HepG2 (cell line): ENCODE measurements around the gene CBX6. TPM values are rescaled to one million over a fixed set of nuclear protein-coding genes. Genes with fewer than 3 reads are reported as not detected.
A peak's percentile ranks its signal among the peaks of the same experiment; 100 is the strongest.

Source experiments
- AHR ChIP-seq: IDR thresholded peaks from 2 replicates; pipeline ENCODE4 v1.6.1; 2018; ENCODE audit warnings: missing genetic modification reagents, missing compliant biosample characterization
- ARID4A ChIP-seq: sonication (generic); formaldehyde crosslinking; IDR thresholded peaks from 2 replicates; pipeline ENCODE4 v1.5.0; 2020; ENCODE audit warnings: mild to moderate bottlenecking, missing genetic modification reagents, borderline replicate concordance
- BATF2 ChIP-seq: sonication (generic); formaldehyde crosslinking; IDR thresholded peaks from 2 replicates; pipeline ENCODE4 v1.8.0; 2022; ENCODE audit warnings: mild to moderate bottlenecking, missing genetic modification reagents, moderate library complexity
- FIP1L1 ChIP-seq: fragments of 200-400 bp; formaldehyde crosslinking; IDR thresholded peaks from 2 replicates; pipeline ENCODE4 v1.6.1; 2018; ENCODE audit warnings: low read depth, mild to moderate bottlenecking, low read length, moderate library complexity, borderline replicate concordance; ENCODE audit not compliant: insufficient read depth
- HDAC1 ChIP-seq: sonication (generic); formaldehyde crosslinking; IDR thresholded peaks from 2 replicates; pipeline ENCODE4 v1.5.1; 2020; ENCODE audit warnings: mild to moderate bottlenecking, missing genetic modification reagents
- KLF13 ChIP-seq: sonication (generic); formaldehyde crosslinking; IDR thresholded peaks from 2 replicates; pipeline ENCODE4 v1.4.0; 2020; ENCODE audit warnings: mild to moderate bottlenecking, missing genetic modification reagents
- PATZ1 ChIP-seq: sonication (generic); formaldehyde crosslinking; IDR thresholded peaks from 2 replicates; pipeline ENCODE4 v1.4.0; 2020; ENCODE audit warnings: missing genetic modification reagents
- RBM22 ChIP-seq: fragments of 200-400 bp; formaldehyde crosslinking; optimal IDR thresholded peaks from 2 replicates; pipeline ENCODE3; 2017; ENCODE audit warnings: mild to moderate bottlenecking, low read length, moderate library complexity
- REXO4 ChIP-seq: sonication (generic); formaldehyde crosslinking; IDR thresholded peaks from 2 replicates; pipeline ENCODE4 v1.8.0; 2022; ENCODE audit warnings: missing genetic modification reagents, mild to moderate bottlenecking, borderline replicate concordance
- RXRA ChIP-seq: sonication (generic); formaldehyde crosslinking; IDR thresholded peaks from 2 replicates; pipeline ENCODE4 v1.5.1; 2020; ENCODE audit warnings: missing genetic modification reagents
- SOX13 ChIP-seq, 3 experiments: fragments of 450-650 bp in 1 of 3; sonication (generic) in 1 of 3; formaldehyde crosslinking in 1 of 3; IDR thresholded peaks in 2 of 3; conservative IDR thresholded peaks in 1 of 3; 2 replicates each; pipeline versions ENCODE4 v1.5.0 to v1.6.1; 2016 to 2020; ENCODE audit warnings: antibody characterized with exemption in 1 of 3, mild to moderate bottlenecking in 1 of 3, missing compliant biosample characterization in 1 of 3, missing genetic modification reagents in 1 of 3, moderate library complexity in 1 of 3
- SRSF4 ChIP-seq: fragments of 200-400 bp; formaldehyde crosslinking; IDR thresholded peaks from one replicate; pipeline ENCODE4 v1.6.1; 2018; ENCODE audit warnings: mild to moderate bottlenecking, low read depth, low read length, moderate library complexity; ENCODE audit not compliant: poor library complexity, severe bottlenecking
- TBX2 ChIP-seq: sonication (generic); formaldehyde crosslinking; IDR thresholded peaks from 2 replicates; pipeline ENCODE4 v1.5.0; 2020; ENCODE audit warnings: missing genetic modification reagents, mild to moderate bottlenecking, borderline replicate concordance
- XRCC5 ChIP-seq: fragments of 200-400 bp; formaldehyde crosslinking; optimal IDR thresholded peaks from 2 replicates; pipeline ENCODE3; 2017; ENCODE audit warnings: mild to moderate bottlenecking, low read length
- ZNF441 ChIP-seq: sonication (generic); formaldehyde crosslinking; IDR thresholded peaks from 2 replicates; pipeline ENCODE4 v1.7.0; 2021; ENCODE audit warnings: missing genetic modification reagents, borderline replicate concordance
- ZNF577 ChIP-seq: sonication (generic); formaldehyde crosslinking; IDR thresholded peaks from 2 replicates; pipeline ENCODE4 v1.4.0; 2020; ENCODE audit warnings: mild to moderate bottlenecking, low read depth, missing genetic modification reagents, borderline replicate concordance
- ZNF704 ChIP-seq: sonication (generic); formaldehyde crosslinking; IDR thresholded peaks from 2 replicates; pipeline ENCODE4 v1.8.1; 2023; ENCODE audit warnings: mild to moderate bottlenecking, inconsistent platforms, moderate library complexity, missing genetic modification reagents, borderline replicate concordance
- ZNF746 ChIP-seq: sonication (generic); formaldehyde crosslinking; IDR thresholded peaks from 2 replicates; pipeline ENCODE4 v1.8.0; 2022; ENCODE audit warnings: mild to moderate bottlenecking, missing genetic modification reagents
- ZNF75D ChIP-seq: sonication (generic); formaldehyde crosslinking; IDR thresholded peaks from 2 replicates; pipeline ENCODE4 v1.8.1; 2023; ENCODE audit warnings: missing genetic modification reagents, mild to moderate bottlenecking, borderline replicate concordance
- ZNF761 ChIP-seq: sonication (generic); formaldehyde crosslinking; conservative IDR thresholded peaks from 2 replicates; pipeline ENCODE4 v1.4.0; 2020; ENCODE audit warnings: mild to moderate bottlenecking, missing genetic modification reagents
- polyA plus RNA-seq, 8 experiments: library from polyadenylated mRNA; depleted of rRNA in 3 of 8; stranded (reverse) in 7 of 8; unstranded in 1 of 8; fragments of >200 nt; fragmentation: Illumina TruSeq in 4 of 8; extraction: Trizol in 4 of 8; gene quantifications; 2 replicates each; pipeline versions ENCODE4 v1.2.1 to v1.2.3, GENCODE V29; 2011 to 2016; ENCODE audit warnings: low read depth in 4 of 8, missing spikeins in 1 of 8, mixed read lengths in 1 of 8; ENCODE audit not compliant: insufficient read depth in 1 of 8
- total RNA-seq, 5 experiments: library from RNA; depleted of rRNA; stranded (reverse); fragments of >200 nt; fragmentation: Illumina TruSeq; extraction: Trizol; gene quantifications; 2 replicates each; pipeline ENCODE4 v1.2.3, GENCODE V29; 2016; ENCODE audit warnings: low read depth in 1 of 5

Gene CBX6
- total and polyA plus RNA-seq, 2 of the 13 experiments (the other 11 are each of a cell fraction or from before 2014, with no cell fraction given): 1.7 to 6.5 TPM

- TF ChIP-seq ZNF577 (CRISPR knock-in tag) (no peak), SOX13 (IDR thresholded peaks at IDR 0.05) (no peak), SOX13 (CRISPR knock-in tag; conservative IDR thresholded peaks at IDR 0.05 in 1 of 2, IDR thresholded peaks at IDR 0.05 in 1 of 2) (no peak), SRSF4 (no peak), KLF13 (no peak), BATF2 (no peak), PATZ1 (peak; percentile 53), FIP1L1 (no peak), ARID4A (CRISPR knock-in tag) (peak; percentile 36; the same call in 1 of the 2 replicates), ZNF75D (CRISPR knock-in tag) (no peak), AHR (peak; percentile 62; the same call in 1 of the 2 replicates), ZNF761 (CRISPR knock-in tag) (no peak), REXO4 (no peak), ZNF441 (CRISPR knock-in tag) (no peak), ZNF746 (no peak), XRCC5 (peak; percentile 84), HDAC1 (CRISPR knock-in tag) (no peak), ZNF704 (CRISPR knock-in tag) (no peak), RBM22 (no peak), TBX2 (CRISPR knock-in tag) (no peak), RXRA (no peak)
These were observed 3.1 kb downstream of the CBX6 start (continued) for GRCh38 chr22:38868886-38869381.
